NCI-H82 treated with DMSO at 0.1 percent for 48 hours (cell line): ENCODE measurements around the gene SIK1.
"Not testable (repeated sequence)": the region's sequence is repeated elsewhere in the genome, so short reads cannot be mapped to it uniquely, and the experiment has no call there.

ENCODE experiments used
- DNase-seq: peaks from one replicate; lab custom pipeline; 2025; ENCODE audit not compliant: unreplicated experiment; lab: John Stamatoyannopoulos, UW

SIK1 gene

DNA sequence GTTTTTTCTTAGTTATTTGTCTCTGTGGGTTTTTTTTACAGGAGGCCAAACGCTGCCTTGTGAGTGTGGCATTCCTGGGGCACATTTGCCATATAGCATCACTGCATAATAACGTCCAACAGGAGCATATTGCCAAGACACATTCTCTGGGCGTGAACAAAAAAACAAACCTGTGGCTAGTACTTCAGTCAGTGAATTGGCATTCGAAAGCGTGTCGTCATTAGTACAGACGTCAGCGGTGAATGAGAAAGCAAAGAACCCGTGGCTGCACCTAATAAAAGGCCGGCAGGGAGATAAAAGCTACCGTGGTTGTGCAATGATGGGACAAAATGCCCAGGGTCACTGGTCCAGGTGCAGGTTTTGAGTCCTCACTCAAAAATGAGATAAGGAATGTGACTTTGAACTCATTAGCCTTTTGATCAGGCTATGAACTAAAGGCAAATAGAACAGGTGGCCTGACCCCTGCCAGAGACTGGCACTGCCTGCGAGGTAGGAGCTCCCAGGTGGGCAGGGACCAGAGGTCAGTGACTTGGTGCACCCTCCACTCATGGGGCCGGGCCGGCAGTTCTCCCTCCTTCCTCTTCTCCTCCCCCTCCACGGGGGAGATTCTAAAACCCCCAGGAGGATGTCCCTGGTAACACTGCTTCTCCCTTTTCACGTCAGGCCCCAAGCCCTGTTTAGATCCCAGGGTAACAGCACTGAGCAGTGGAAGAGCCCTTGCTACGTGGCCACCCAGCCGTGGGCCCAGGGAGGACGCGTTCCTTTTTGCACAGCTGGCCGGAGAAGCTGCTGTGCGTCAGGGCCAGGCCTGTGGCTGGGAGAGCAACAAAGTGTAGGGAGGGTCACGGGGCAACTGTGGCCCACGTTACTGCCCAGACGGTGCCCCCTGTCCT lies 14.2 kb upstream of the SIK1 start:
- DNase-seq = not testable (repeated sequence)

DNA sequence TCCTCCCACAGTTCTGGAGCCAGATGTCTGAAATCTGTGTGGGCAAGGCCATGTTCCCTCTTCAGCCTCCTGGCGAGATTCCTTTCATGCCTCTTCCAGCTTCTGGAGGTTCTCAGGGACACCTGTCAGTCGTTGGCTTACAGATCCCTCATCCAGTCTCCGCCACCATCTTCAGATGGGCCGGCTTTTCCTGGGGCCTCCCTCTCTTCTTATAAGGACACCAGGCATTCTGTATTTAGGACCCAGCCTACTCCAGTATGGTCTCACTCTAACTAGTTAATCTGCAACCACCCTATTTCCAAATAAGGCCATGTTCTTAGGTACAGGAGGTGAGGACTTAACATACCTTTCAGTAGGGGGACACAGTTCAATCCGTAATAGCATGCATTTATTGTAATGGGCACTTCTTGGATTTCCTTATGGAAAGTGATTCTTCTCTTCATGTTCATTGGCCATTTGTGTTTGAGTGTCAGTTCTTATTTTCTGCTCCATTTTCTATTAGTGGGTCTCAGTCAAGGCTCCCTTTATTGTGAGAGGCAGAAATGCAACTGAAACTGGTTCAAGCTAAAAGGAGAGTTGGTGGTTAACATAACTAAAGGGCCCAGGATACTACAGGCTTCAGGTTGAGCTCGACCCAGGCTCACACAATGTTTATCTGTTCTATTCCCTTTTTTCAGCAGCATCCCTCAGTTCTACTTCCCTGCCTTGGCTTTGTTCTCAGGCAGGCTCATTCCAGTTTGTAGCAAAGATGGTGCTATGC lies 12.6 kb upstream of the SIK1 start:
- DNase-seq = not testable (repeated sequence)

DNA sequence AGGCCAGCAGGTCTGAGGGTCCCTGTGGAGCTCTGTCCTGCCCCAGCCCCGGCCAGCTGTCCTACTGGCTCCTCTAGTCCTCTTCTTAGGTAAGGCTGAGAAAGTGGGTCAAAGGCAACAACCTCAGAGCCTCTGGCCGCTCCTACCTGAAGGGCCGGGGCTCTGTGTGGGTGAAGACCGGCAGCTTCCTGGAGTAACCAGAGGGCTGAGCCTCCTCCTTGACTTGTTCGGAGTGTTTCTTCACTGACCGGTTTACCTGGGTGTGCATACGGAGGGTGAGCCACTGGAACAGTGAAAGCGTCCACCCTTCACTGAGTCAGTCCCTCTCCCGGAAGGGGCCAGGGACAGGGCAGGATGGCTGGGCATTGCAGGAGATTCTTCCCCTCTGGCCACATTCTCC lies 9.3 kb upstream of the SIK1 start:
- not testable (repeated sequence) for DNase-seq

DNA sequence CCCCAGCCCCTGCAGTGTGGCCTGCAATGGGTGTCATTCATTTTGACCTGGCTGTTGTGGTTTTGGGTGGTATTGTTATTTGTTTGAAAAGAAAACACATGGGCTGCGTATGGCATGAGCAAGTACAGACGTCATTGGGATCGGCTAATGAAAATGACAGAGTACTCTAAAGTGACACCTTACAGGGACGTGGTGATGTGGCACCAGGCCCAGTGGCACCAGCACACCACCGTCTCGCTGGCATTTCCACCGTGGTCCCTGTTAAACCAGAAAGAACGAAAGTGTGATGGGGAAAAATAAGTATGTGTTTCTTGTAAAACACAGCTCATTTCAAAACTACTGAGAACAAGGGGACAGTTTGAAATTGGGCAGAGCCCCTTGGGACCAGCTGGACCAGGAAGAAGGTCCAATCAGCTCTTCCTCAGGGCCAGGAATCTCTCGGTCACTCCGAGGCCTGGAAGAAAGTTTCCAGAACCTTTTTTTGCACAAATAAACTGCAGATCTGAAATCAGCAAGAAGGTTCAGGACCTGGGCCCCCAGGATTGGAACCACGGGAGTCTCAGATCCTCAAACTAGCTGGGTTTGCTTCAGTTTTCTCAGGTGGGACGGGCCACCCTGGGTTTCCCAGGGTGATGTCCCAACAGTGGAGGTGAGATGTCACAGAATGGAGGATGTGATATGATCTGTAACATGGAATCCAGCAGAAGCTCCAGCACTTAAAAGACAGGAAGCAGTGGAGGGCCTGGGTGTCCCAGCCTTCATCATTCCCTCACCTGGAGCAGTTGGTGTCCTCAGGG lies 6.6 kb upstream of the SIK1 start:
- not testable (repeated sequence) for DNase-seq

DNA sequence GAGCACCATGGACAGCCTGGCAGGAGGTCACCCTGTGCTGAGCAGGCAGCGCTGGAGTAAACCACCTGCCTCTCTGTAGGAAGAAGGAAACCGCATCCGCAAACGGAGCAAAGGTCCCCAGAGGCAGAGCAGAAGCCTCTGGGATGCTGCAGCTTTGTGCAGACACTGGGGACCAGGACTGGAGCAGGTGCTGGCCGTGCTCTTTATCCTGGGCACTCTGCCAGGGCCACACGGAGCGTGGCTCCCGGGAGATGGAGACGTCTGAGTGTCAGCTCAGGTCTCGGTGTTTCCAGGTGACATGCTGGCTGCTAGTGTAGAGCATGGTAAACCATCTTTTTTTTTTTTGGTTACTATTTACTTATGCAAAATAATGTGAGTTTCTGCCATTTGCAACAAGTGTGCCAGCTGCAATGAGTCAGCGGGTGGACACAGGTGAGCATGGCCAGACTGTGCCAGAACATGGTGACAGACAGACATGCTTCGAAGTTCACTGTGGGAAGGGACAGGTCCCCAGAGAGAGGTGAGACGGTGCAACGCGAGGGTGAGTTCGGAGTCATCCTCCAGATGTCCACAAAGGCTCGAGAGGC lies 4.0 kb upstream of the SIK1 start:
- not testable (repeated sequence) for DNase-seq

DNA sequence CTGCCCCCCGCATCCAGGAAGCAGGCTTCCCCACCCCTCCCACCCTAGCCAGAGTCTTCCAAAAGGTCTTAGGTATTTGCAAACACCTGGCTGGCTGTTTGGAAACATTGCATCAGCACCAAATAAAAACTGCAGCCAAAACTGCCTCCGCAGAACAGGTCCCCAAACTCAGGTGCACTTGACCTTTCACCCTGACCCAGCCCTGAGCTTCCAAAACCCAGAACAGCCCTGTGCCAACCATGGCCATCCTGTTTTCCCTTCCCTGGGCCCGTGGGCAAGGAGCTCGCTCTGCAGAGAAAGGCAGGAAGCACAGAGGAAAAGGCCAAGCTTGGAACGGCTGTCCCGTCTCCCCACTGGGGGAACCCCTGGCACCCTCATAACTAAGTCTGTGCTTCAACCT lies 2.0 kb upstream of the SIK1 start:
- not testable (repeated sequence) for DNase-seq

DNA sequence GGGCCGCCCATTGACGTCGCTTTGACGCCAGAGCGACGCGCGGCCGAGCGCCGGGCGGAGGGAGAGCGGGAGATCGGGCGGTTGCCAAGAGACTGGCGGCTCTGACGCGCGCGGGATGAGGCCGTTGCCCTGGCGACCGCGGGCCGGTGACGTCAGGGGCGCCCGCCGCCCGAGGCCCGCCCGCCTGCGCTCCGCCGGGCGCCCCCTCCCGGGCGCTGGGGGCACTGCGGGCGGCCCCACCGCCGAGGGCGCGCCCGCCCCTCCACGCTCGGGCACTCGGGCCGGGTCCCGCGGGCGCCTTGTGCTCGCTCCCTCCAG lies 270 bp upstream of the SIK1 start:
- not testable (repeated sequence) for DNase-seq

DNA sequence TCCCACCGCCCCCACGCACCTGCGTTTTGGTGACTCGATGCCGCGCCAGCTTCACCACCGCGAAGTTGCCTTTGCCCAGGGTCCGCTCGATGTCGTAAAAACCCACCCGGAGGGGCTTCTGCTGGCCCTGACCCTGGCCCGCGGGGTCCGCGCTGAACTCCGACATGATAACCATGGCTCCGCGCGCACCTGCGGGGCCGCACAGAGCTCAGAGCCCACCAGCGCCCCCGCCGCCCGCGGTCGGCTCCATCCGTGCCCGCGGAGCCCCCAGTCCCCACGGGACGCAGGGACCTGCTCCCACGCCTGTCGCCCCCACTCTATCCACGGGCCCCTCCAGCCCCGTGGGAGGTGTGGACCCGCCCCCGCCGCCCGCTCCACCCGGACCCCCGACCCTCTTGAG lies 927 bp downstream of the SIK1 start:
- DNase-seq = not testable (repeated sequence)

DNA sequence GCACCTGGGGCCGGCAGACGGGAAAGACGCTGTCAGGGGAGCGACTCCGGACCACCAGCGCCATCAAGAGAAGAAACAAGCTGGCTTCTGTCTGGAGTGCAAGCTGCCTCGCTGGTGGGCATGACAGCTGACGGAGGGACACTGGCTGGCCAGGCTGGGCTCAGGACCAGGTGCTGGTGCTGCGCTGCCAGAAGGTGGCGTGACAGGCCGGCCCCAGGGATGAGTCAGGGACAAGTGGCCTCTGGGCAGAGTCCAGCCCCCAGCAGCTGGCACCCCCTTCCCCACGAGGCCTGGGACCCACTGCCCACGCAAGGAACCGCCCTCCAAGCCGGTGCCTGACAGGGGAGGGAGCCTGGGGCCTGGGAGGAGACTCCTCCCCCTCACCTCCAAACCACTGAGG lies 7.5 kb downstream of the SIK1 start:
- not testable (repeated sequence) for DNase-seq

DNA sequence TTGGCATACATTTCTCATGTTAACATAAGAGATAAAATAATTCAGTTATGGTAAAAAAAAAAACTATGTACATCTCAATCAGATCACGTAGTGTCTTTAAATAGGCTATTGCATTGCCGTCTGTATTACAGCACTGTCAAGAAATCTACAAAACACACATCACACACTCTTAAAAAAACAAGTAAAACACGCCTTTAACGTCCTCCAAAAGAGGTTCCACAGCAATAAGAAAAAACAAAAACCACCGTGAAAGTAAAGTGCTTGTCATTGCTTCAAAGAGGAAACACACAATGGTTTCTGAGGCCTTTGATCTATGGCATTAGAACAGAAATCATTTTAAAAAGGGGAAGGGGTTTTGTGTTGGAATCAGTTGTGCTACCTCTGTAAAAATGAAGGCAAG lies 12.4 kb downstream of the SIK1 start:
- DNase-seq = not testable (repeated sequence)

DNA sequence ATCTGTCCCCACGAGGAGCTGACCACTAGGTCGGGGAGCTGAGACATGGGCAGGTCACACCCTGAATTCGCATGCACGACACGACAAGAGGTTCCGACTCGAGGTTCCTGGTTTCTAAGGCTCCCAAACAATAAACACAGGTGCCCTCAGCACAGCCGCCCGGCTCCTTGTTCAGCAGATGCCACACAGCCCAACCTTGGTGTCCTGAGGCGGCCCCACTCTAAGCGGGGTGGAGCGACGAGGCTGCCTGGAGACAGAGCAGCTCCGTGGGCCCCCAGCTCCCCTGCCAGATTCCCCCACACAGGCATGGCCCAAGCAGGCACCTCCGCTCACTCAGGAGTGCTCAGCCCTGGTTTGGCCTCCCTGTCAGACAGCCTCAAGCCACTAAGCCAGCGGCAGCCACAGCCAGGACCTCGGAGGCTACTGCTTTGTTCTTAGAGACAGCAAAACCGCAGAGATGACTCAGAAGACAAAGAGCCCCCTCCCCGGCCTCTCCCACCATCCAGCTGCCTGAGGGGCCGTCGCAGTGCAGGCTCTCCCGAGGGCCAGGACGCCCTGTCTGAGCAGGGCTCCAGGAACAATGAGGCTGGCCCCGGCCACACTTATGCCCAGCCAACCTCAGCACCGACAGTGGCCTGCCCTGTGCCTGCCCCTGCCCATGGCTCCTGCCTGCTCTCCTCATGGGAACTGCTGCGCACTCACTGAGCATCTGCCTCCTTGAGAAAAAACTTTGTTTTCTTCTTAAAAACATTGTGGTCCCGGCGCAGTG lies 14.7 kb downstream of the SIK1 start:
- DNase-seq = not testable (repeated sequence)

DNA sequence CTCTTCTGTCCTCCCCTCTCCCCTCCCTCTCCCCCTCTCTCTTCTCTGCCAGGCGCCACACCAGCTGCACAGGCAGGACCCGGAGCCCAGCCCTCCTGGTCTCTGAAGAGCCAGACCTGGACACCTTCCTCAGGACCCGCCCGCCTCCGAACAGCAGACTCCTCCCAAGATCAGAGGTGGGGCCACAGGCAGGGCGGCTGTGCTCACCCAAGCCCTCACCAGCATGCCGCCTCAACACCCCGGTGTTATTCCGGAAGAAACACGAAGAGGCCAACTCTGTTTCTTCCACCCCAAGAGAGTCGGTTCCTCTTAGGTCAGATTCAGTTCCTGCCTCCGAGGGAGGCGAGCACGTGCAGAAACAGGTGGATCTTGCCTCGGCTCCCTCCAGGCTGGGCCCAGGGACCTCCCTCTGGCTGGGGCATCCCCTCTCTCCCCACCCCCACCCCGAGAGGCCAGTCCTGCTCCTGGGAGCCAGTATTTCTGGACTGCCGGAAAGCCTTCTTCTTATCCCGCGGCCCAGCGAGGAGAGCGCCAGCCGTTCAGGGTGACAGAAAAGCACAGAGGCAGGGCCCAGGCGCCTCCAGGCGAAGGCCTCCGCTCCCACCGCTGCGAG lies 16.4 kb downstream of the SIK1 start:
- not testable (repeated sequence) for DNase-seq

DNA sequence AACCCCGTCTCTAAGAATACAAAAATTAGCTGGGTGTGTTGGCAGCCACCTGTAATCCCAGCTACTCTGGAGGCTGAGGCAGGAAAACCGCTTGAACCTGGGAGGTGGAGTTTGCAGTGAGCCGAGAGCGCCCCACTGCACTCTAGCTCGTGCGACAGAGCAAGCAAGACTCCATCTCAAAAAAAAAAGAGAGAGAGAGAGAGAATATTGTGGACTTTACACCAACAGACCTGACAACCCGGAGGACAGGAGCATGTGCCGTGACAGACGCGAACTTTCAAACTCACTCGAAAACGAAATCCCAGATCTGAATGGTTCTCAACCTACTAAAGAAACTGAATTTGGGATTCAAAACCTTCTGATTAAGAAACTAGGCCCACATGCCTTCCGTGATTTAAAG lies 19.8 kb downstream of the SIK1 start:
- not testable (repeated sequence) for DNase-seq

DNA sequence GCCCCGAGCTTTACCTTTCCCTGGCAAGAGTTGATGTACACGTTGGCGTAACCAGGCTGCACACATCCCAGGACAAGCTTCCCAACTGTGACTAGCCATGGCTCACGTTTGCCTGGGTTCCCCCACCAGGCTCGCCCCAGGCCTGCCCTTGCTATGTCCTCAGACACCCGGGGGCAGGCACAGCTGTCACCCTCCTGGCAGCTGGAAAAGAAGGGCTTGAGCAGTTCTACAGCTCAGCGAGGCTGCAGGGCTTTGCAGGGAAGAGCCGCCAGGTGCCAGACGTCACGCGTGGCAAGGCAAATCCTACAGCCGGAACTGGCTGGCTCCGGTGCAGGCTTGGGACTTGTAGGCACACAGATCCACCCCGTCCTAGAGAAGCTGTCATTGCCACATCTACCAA lies 22.5 kb downstream of the SIK1 start:
- DNase-seq = not testable (repeated sequence)

DNA sequence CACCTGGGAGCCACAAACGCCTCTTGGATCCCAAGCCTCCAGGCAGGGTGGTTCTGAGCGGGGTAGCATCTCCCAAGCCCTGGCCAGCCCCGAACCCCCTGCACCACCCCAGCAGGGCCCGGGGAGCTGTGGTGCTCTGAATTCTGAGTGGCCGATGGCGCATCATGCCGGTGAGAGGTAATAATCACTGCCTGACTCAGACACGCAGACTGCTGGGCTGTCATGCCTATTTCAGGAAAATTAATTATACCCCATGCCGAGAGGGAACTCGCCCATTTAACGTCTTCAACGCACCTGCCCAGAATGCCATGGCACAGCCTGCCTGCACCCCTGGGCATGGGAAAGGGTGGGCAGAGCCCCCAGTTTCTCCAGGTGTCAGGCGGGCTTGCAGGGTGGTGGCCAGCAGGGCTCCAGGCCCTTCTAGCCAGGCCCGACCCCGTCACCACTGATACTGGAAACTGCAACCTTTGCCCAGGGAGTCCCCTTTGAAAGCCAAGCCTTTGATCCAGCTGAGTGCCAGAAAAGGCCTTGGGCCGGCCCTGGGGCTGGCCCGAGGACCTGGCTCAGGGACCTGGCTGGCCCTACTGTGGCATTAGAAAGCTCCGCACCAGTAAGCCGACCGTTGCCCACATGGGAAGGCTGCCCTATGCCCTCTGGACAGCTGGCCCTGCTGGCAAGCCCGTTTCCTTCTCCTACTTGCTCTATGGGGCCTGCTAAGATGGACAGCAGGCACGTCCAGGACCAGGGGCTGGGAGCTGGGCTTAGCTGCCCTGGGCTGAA lies 23.1 kb downstream of the SIK1 start:
- not testable (repeated sequence) for DNase-seq

DNA sequence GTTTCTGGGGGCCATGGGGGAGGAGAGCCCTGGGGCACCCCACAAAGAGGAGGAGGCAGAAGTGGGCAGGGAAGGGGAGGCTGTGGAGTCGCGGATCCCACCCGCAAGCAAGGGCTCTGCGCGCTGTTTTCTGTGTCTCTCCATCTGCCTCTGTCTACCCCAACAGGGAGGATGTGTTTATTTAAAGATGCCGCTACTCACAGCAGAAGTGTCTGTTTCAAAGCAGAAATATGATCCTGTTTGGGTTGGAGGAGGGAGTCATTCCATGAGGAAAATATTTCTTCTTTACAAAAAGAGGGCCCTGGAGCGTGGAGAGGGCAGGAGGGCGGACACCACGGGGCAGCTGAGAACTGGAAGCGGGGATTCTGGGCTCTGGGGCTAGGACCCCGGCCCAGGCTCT lies 25.8 kb downstream of the SIK1 start:
- DNase-seq = not testable (repeated sequence)

DNA sequence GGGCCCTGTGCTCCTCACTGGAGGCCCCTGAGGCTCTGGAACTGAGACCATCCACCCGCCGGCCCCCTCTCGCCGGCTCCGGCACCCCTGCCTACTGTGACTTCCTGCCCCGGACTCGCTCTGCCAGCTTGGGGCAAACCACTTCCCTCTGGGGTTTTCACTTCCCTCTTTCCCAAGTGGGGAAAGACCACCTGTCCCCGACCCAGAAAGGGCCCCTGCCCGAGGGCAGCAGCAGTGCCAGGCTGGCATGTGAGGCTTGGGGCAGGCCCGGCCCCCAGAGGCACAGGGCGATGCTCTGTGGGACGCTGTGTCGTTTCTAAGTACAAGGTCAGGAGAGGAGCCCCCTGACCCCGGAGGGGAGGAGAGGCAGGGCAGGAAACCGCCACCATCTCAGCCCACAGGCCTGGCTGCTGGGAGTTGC lies 27.3 kb downstream of the SIK1 start:
- not testable (repeated sequence) for DNase-seq

DNA sequence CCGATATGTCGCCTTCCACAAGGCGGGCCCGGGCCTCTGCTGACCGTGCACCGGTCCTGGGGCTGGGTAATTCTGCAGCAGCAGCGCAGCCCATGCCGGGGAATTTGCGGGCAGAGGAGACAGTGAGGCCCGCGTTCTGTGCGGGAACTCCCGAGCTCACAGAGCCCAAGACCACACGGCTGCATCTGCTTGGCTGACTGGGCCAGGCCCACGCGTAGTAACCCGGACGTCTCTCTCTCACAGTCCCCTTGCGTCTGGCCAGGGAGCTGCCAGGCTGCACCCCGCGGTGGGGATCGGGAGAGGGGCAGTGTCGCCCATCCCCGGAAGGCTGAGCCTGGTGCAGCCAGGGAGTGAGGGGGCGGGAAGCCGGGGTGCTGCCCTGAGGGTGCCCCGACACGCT lies 27.8 kb downstream of the SIK1 start:
- not testable (repeated sequence) for DNase-seq

DNA sequence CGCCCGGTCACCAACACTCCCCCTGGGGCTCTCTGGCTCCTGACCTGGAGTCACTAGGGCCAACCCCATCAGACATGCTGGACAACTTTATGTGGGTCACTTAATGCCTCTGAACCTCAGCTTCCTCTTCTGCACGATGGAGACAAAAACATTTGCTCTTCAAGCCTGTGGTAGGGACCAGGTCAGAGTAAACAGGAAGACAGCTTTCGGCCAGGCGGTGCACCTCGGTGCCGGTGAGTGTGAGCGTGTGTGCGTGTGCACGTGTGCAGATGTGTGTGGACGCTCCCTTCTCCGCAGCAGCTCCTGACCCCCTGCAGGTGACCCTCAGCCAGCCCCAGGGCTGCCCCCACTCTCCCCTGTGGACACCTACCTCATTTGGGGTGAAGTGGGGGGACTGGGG lies 28.4 kb downstream of the SIK1 start:
- not testable (repeated sequence) for DNase-seq
